Measurements from ENCODE around the gene GALNT2. TPM values are rescaled to one million over a fixed set of nuclear protein-coding genes. Genes with fewer than 3 reads are reported as not detected.

Gene GALNT2
- total and polyA plus RNA-seq, 2 experiments from 2014 or later: 96.7 to 143 TPM

GRCh38 chr1:230243583-230244353 lies 176.7 kb downstream of the GALNT2 start:
- H3K9me3 ChIP-seq (ENCODE audit: low read depth): no peaks in the 10 kb centered on the region
- no peak overlapping the region for H3K4me3 ChIP-seq
- H4K20me1 ChIP-seq (ENCODE audit: insufficient read depth, poor library complexity, severe bottlenecking): no peaks in the 10 kb centered on the region
- no peak for DNase-seq (ENCODE audit: low spot score)
- WGBS (ENCODE audit: low lambda C conversion rate, missing lambda C conversion rate): 91% methylated on average over 15 of the region's 15 CpGs
- no peak overlapping the region for H3K27ac ChIP-seq
- no peaks in the 10 kb centered on the region for H3K36me3 ChIP-seq (replicated peaks; ENCODE audit: insufficient read depth, low read depth)
- no peaks in the 10 kb centered on the region for H3K9me2 ChIP-seq (replicated peaks; ENCODE audit: insufficient read depth)
- TF ChIP-seq EZH2phosphoT487 (IDR thresholded peaks at IDR 0.05; ENCODE audit: low read depth, severe bottlenecking, unreplicated experiment) (no peak), EZH2 (IDR thresholded peaks at IDR 0.05; ENCODE audit: borderline replicate concordance) (no peak)
- TF ChIP-seq, protein P1, sequence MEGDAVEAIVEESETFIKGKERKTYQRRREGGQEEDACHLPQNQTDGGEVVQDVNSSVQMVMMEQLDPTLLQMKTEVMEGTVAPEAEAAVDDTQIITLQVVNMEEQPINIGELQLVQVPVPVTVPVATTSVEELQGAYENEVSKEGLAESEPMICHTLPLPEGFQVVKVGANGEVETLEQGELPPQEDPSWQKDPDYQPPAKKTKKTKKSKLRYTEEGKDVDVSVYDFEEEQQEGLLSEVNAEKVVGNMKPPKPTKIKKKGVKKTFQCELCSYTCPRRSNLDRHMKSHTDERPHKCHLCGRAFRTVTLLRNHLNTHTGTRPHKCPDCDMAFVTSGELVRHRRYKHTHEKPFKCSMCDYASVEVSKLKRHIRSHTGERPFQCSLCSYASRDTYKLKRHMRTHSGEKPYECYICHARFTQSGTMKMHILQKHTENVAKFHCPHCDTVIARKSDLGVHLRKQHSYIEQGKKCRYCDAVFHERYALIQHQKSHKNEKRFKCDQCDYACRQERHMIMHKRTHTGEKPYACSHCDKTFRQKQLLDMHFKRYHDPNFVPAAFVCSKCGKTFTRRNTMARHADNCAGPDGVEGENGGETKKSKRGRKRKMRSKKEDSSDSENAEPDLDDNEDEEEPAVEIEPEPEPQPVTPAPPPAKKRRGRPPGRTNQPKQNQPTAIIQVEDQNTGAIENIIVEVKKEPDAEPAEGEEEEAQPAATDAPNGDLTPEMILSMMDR (IDR thresholded peaks at IDR 0.05; ENCODE audit: poor library complexity): no peak
- no peak overlapping the region for H3K4me2 ChIP-seq
- H3K4me1 ChIP-seq (ENCODE audit: insufficient read depth): no peaks in the 10 kb centered on the region
- H3K27me3 ChIP-seq: no peaks in the 10 kb centered on the region
- no peak overlapping the region for H2AFZ ChIP-seq
- no peaks in the 10 kb centered on the region for H3K79me2 ChIP-seq

DNA sequence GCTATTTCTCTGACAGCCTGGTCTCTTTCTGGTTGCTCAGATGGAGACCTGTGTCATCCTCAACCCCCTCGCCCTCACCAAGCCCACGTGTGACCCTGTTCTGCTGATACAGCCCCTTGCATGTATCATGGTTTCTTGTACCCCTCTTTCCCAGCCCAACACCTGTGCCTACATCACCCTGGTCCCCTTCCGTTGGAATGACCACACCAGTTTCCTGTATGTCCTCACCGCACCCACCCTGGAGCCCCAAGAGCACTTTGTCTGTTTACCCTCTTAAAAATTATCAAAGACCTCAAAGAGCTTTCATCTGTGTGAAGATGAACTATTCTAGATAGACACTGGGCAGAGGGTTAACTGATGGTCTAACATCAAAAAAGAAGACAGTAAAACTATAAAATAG lies 179.5 kb downstream of the GALNT2 start:
- H3K4me2 ChIP-seq: no peak overlapping the region
- H3K9me3 ChIP-seq (ENCODE audit: low read depth): no peaks in the 10 kb centered on the region
- WGBS (ENCODE audit: low lambda C conversion rate, missing lambda C conversion rate): 89% methylated on average over 4 of the region's 4 CpGs
- H3K4me3 ChIP-seq: no peak overlapping the region
- no peak overlapping the region for H2AFZ ChIP-seq
- H3K27me3 ChIP-seq: no peaks in the 10 kb centered on the region
- H3K4me1 ChIP-seq (ENCODE audit: insufficient read depth): no peaks in the 10 kb centered on the region
- no peak overlapping the region for H3K27ac ChIP-seq
- H3K79me2 ChIP-seq: no peaks in the 10 kb centered on the region
- H3K36me3 ChIP-seq (replicated peaks; ENCODE audit: insufficient read depth, low read depth): no peaks in the 10 kb centered on the region
- no peaks in the 10 kb centered on the region for H3K9me2 ChIP-seq (replicated peaks; ENCODE audit: insufficient read depth)
- TF ChIP-seq EZH2phosphoT487 (IDR thresholded peaks at IDR 0.05; ENCODE audit: low read depth, severe bottlenecking, unreplicated experiment) (no peak), EZH2 (IDR thresholded peaks at IDR 0.05; ENCODE audit: borderline replicate concordance) (no peak)
- TF ChIP-seq, protein P1 (IDR thresholded peaks at IDR 0.05; ENCODE audit: poor library complexity): no peak
- H4K20me1 ChIP-seq (ENCODE audit: insufficient read depth, poor library complexity, severe bottlenecking): no peaks in the 10 kb centered on the region
- DNase-seq (ENCODE audit: low spot score): no peak

DNA sequence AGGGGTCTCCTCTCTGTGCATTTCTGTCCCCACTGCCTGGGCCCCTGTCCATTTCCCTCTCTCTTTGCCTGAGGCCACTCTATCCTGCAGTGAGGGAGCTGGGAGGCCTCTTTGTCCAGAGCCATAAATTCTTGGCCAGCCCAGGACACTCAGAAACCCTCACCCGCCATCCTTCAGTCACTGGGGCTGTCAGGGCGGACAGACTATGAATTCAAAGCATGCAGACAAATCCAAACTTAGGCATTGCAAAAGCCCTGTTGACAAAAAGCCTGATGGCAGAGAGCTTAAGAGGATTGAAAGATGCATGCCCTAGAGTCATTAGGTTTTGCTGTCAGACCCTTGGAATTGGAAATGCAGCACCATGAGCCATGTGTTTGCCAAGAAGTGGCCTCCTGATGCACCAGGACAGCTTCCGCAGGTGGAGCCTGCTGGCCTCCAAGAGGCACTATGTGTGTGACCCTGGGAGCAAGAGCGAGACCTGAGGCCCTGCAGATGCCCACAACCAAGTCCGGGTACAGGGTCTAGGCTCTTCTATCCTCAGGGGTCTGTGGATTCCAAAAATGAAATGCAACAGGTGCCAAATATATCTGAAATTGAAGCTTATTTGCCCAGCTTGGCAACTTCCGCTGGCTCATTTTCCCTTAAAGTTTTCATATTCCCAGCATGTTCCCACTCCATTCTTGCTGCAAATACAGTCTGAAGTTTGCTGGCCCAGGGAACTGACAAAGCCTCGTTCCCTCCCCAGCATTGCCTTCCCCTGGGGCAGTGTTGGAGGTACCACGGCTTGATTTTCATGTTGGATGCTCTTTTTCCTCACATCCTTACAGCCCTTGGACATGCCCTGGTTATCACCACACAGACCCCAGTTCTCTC lies 181.2 kb downstream of the GALNT2 start:
- TF ChIP-seq EZH2 (IDR thresholded peaks at IDR 0.05; ENCODE audit: borderline replicate concordance): no peak
- no peak for TF ChIP-seq EZH2phosphoT487 (IDR thresholded peaks at IDR 0.05; ENCODE audit: low read depth, severe bottlenecking, unreplicated experiment)
- TF ChIP-seq, protein P1 (IDR thresholded peaks at IDR 0.05; ENCODE audit: poor library complexity): no peak
- no peak overlapping the region for H2AFZ ChIP-seq
- no peak overlapping the region for H3K4me3 ChIP-seq
- no peaks in the 10 kb centered on the region for H4K20me1 ChIP-seq (ENCODE audit: insufficient read depth, poor library complexity, severe bottlenecking)
- no peaks in the 10 kb centered on the region for H3K36me3 ChIP-seq (replicated peaks; ENCODE audit: insufficient read depth, low read depth)
- no peak for DNase-seq (ENCODE audit: low spot score)
- H3K4me1 ChIP-seq (ENCODE audit: insufficient read depth): no peaks in the 10 kb centered on the region
- 85% methylated on average over 8 of the region's 8 CpGs for WGBS (ENCODE audit: low lambda C conversion rate, missing lambda C conversion rate)
- no peaks in the 10 kb centered on the region for H3K9me2 ChIP-seq (replicated peaks; ENCODE audit: insufficient read depth)
- H3K9me3 ChIP-seq (ENCODE audit: low read depth): no peaks in the 10 kb centered on the region
- no peaks in the 10 kb centered on the region for H3K27me3 ChIP-seq
- H3K79me2 ChIP-seq: no peaks in the 10 kb centered on the region
- H3K27ac ChIP-seq: no peak overlapping the region
- H3K4me2 ChIP-seq: no peak overlapping the region
